A549 treated with ZK216348 at 1 μM for 4 hours (cell line): ENCODE measurements around the gene PRIMPOL. TPM values are rescaled to one million over a fixed set of nuclear protein-coding genes. Genes with fewer than 3 reads are reported as not detected.

ENCODE experiments used
- total RNA-seq: library from RNA; stranded (reverse); fragments of 200-300 nt; extraction: Qiagen RNA extraction; gene quantifications from 5 replicates; pipeline ENCODE4 v1.2.3, GENCODE V29; 2022; ENCODE audit warnings: low read depth

PRIMPOL gene, protein sequence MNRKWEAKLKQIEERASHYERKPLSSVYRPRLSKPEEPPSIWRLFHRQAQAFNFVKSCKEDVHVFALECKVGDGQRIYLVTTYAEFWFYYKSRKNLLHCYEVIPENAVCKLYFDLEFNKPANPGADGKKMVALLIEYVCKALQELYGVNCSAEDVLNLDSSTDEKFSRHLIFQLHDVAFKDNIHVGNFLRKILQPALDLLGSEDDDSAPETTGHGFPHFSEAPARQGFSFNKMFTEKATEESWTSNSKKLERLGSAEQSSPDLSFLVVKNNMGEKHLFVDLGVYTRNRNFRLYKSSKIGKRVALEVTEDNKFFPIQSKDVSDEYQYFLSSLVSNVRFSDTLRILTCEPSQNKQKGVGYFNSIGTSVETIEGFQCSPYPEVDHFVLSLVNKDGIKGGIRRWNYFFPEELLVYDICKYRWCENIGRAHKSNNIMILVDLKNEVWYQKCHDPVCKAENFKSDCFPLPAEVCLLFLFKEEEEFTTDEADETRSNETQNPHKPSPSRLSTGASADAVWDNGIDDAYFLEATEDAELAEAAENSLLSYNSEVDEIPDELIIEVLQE
- total RNA-seq = 5.1 to 9.8 TPM (median 6.1 TPM) in 5 replicates

DNA sequence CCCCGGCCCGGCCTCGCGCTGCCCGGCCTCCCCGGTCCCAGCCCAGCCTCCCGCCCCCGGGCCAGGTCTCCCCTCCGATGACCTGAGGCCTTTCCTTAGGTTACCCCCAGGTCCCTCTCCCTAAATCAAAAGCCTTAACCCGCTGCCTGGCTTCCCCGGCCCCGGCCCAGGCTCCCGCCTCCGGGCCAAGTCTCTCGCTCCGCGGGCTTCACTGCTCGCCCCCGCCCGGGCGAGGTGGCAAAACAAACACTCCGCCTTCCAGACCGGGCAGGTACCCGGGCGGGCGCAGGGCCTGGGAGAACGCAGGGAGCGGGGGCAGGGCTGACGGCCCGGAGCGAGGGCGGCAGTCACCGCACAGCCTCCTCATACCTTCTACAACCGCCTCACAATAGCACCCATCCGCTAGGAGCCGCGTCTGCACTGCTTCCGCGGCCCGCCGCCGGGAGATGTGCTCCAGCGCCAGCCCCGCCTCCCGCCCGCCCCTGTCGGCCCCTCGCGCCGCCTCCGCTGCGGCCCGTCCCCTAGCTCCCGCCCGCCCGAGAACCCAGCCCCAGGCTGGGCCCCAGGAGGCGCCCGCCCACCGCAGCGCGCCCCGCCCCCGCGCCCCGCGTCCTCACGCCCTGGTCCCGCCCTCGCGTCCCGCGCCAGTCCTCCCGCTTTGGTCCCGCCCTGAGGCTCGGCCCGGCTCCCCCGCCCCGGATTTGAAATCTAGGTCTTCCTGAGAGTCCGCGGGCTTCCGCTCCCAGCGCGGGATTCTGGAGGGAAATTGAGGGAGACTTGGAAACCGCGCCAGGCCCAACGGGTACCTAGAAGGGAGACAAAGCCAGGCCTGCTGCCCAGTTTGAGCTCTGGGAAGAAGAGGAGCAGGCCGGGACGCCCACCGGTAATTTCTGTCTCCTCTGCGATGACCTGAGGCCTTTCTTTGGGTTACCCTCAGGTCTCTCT, at the start of gene PRIMPOL, which contains the start of gene CASP3:
TSS of gene PRIMPOL (plus strand) at position 713 of the 945 bp plus-strand sequence. CDS start 7,403 bp downstream, outside the sequence.
TSS of gene CASP3 (minus strand) at position 422 of the 945 bp plus-strand sequence. CDS start 10,994 bp downstream, outside the sequence.

GRCh38 chr4:184733654-184734524, 84.4 kb downstream of the PRIMPOL start, which contains the start of gene CENPU:
Gene CENPU (minus strand): TSS chr4:184734096. CDS start chr4:184734062, 34 bp downstream.

Other genes starting within 250 kb of the PRIMPOL start
- 8.9 to 11.9 TPM (median 11.0 TPM) in 5 replicates for gene IRF2, start 175.2 kb upstream of the PRIMPOL start, total RNA-seq
- 15.2 to 28.7 TPM (median 19.5 TPM) in 5 replicates for gene CASP3, start 291 bp upstream of the PRIMPOL start, total RNA-seq
- 22.4 to 30.3 TPM (median 23.7 TPM) in 5 replicates for gene CENPU, start 84.4 kb downstream of the PRIMPOL start, total RNA-seq
- 16.3 to 21.8 TPM (median 20.5 TPM) in 5 replicates for gene ACSL1, start 176.2 kb downstream of the PRIMPOL start, total RNA-seq